HG02571 (cell line): ENCODE data around the gene TIGD6.

Experiments
- ATAC-seq: cut with Tn5 transposase; IDR thresholded peaks from one replicate; pipeline ENCODE4 v1.9.1; 2021; ENCODE audit warnings: mild to moderate bottlenecking, moderate library complexity; ENCODE audit not compliant: unreplicated experiment

Gene TIGD6

GRCh38 chr5:150017226-150018005, 17.0 kb upstream of the TIGD6 start:
- ATAC-seq: no peak

- no peak for ATAC-seq
These were observed 16.1 kb upstream of the TIGD6 start for GRCh38 chr5:150016537-150016936.

- ATAC-seq: no peak
These were observed 15.0 kb upstream of the TIGD6 start for GRCh38 chr5:150015415-150015814.

GRCh38 chr5:150014456-150014855, 14.0 kb upstream of the TIGD6 start:
- ATAC-seq: no peak

- no peak for ATAC-seq
These were observed 13.5 kb upstream of the TIGD6 start for GRCh38 chr5:150013931-150014330.

- no peak for ATAC-seq
These were observed 9.4 kb upstream of the TIGD6 start for GRCh38 chr5:150009671-150010387.

GRCh38 chr5:150007050-150007449, 6.6 kb upstream of the TIGD6 start:
- ATAC-seq: no peak

GRCh38 chr5:150006318-150006717, 5.9 kb upstream of the TIGD6 start:
- no peak for ATAC-seq

- ATAC-seq: peak; percentile 40
These were observed 1.4 kb upstream of the TIGD6 start for GRCh38 chr5:150001660-150002486.

- no peak for ATAC-seq
These were observed 671 bp upstream of the TIGD6 start for GRCh38 chr5:150000990-150001659.

- ATAC-seq: no peak
These were observed 593 bp downstream of the TIGD6 start for GRCh38 chr5:149999866-150000255.

- no peak for ATAC-seq
These were observed 1.1 kb downstream of the TIGD6 start for GRCh38 chr5:149999359-149999758.

GRCh38 chr5:149998281-149998680, 2.2 kb downstream of the TIGD6 start:
- no peak for ATAC-seq

GRCh38 chr5:149996205-149996890, 4.1 kb downstream of the TIGD6 start:
- ATAC-seq: no peak

- no peak for ATAC-seq
These were observed 4.9 kb downstream of the TIGD6 start for GRCh38 chr5:149995385-149996204.

- ATAC-seq: no peak
These were observed 7.0 kb downstream of the TIGD6 start for GRCh38 chr5:149993471-149993870.

- peak; percentile 74 for ATAC-seq
These were observed 9.7 kb downstream of the TIGD6 start for GRCh38 chr5:149990518-149991376.

GRCh38 chr5:149988126-149988525, 12.3 kb downstream of the TIGD6 start:
- ATAC-seq: no peak

GRCh38 chr5:149982505-149982904, 17.9 kb downstream of the TIGD6 start:
- no peak for ATAC-seq
